GM19025 (cell line): ENCODE data around the gene GLTPD2.
A peak's percentile ranks its signal among the peaks of the same experiment; 100 is the strongest.

Source experiments
- ATAC-seq: cut with Tn5 transposase; IDR thresholded peaks from one replicate; pipeline ENCODE4 v1.9.1; 2021; ENCODE audit warnings: mild to moderate bottlenecking, low read depth, moderate library complexity; ENCODE audit not compliant: unreplicated experiment

GLTPD2 gene

DNA sequence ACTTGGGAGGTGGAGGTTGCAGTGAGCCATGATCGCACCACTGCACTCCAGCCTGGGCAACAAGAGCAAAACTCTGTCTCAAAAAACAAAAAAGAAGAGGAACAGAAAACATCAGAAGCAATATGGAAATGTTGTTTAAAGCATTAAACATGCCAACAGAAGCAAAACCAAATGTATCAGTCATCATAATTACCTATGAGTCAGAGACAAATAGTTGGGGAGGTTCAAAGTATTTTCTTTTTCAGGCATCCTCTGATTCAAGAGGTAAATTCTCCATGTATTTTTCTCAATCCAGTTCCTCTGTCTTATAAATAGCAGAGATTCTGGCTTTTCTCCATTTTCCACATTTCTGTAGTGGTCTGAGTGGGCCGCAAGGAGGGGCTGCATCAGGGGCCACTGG, 19.1 kb upstream of the GLTPD2 start:
- ATAC-seq, result no peak

DNA sequence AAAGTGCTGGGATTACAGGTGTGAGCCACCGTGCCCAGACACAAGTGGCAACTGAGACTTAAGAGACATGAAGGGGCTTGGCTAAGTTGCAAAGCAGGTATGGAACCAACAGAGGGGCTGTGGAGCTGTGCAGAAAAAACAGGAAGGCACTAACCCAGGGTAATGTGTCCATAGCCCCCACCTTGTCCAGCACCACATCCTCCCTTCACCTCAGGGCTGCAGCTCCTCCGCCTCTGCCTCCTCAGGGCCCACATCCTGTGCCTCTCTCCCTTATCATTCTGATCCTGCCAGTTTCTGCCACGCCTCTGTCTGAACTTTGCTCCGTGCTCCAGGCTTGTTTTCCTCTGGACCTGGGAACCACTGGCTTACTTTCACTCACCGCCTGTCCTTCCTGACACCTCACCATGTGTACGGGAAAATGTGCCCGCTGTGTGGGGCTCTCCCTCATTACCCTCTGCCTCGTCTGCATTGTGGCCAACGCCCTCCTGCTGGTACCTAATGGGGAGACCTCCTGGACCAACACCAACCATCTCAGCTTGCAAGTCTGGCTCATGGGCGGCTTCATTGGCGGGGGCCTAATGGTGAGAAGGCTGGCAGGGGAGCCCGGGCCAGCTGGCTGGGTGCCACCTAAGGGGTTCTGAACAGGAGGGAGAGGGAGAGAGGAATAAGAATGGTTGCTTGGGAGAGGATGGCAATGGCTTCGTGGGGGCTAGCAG, 17.1 kb upstream of the GLTPD2 start, which contains the start of gene TM4SF5:
TM4SF5 (plus strand) TSS at position 368 of the 716 bp plus-strand sequence; CDS start at position 405, 37 bp downstream.
- ATAC-seq, result no peak

DNA sequence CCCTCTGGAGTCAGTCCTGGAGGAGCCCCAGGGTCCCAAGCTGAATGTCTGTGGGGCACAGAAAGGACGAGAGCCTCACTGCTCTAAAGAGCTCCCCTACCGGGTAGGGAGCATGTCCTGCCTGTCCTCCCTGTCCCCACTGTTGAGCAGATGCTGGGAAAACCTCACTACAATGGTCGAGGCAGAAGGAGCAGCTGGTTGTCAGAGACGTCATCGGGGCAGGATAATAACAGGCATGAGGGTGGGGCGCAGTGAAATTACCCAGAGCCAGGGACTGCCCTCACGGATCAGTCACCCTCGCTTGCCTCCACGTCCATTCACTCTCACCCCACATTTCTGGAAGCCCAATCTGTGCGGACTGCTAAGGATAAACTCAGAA, 16.5 kb upstream of the GLTPD2 start:
- ATAC-seq, result no peak

DNA sequence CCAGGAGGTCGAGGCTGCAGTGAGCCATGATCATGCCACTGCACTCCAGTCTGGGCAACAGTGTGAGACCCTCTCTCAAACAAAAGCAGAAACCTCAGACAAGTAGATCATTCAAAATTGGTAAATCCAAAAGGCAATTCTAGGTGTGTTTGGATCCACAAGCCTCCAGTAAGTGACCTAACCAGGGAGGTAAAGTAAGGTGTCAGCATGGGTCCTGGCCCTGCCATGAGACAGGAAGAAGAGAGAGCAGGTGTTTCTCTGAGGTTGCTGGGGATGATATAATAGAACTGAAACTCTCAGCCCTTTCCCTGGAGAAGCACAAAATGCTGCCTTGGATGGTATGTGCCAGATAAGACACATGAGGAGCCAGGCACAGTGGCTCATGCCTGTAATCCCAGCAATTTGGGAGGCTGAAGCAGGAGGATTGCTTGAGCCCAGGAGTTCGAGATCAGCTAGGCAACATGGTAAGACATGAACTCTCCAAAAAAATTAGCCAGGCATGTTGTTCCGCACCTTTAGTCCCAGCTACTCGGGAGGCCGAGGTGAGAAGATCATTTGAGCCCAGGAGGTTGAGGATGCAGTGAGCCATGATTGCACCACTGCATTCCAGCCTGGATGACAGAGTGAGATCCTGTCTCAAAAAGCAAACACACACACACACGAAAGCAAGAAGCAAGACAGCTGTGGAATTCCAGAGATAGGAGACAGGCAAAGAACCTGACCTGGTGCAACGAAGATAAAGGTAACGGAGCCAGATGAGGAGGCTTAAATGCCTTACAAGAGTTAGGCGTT, 10.6 kb upstream of the GLTPD2 start:
- no peak for ATAC-seq

DNA sequence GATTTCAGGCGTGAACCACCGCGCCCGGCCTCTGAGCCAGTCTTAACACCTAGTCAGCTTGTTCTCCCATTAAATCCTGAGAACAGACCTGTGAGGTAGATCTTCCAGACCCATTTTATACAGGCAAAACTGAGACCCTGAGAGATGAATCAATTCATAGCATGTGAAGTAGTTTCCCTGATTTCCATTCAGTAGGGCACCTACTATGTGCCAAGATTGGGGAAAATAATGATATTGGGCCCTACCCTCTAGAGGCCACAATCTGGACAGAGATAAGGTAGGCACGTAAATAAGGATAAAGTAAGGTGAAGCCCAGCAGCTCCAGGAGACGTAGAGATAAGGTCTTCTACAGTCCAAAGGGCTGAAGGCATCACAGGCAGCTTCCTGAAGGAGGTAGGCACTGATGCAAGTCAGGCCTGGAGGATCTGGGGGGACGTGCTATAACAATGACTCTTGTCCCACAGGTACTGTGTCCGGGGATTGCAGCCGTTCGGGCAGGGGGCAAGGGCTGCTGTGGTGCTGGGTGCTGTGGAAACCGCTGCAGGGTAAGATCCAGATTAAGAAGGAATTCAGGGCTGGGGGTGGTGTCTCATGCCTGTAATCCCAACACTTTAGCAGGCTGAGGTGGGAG, 8.3 kb upstream of the GLTPD2 start:
- no peak for ATAC-seq

DNA sequence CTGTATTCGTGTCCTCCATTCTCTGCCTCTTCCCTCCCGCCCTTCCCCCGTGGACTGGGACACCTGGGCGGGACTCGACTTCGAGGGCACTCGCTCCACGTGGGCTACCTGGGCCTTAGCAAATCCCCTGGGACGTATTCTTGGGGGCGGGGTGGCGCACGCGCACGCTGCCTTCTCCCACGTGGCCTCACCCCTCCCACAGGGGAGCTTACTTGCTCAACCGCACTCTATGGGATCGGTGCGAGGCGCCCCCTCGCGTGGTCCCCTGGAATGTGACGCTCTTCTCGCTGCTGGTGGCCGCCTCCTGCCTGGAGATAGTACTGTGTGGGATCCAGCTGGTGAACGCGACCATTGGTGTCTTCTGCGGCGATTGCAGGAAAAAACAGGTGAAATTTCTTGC, 6.1 kb upstream of the GLTPD2 start:
- ATAC-seq, result no peak

DNA sequence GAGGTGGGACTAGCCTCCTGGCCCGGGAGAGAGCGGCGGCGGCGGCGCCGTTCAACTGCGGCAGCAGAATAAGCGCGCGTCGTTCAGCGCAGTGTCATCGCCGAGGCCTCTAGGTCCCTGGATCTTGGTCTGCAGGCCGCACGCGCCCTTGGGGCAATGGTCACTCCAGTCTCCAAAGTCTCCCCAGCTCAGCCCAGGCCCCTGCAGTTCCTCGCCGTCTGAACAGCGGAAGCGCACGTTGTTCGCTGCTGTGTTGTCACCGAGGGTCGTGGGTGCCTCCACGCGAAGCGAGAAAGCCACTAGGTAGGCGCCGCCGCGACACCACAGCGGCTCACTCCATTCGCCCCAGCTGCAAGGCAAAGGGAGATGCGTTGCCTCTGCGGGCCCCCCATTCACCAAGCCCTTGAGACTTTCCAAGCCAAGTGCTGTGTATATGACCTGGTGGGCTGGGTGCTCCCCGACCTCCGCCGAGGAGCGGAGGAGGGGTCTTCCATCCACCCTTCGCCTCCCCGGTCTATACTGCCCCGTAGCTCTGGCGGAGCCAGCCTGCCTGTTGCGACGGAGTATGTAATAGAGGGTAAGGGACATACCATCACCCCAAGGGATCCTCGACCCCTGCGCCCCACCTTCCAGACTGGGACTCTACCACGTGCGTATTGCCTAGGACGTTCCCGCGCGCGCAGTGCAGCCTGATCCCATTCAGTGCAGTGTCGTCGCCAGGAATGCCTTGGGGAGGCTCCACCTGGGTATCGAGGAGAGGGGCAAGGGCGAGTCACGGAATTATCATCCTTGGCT, 3.3 kb upstream of the GLTPD2 start:
- no peak for ATAC-seq

DNA sequence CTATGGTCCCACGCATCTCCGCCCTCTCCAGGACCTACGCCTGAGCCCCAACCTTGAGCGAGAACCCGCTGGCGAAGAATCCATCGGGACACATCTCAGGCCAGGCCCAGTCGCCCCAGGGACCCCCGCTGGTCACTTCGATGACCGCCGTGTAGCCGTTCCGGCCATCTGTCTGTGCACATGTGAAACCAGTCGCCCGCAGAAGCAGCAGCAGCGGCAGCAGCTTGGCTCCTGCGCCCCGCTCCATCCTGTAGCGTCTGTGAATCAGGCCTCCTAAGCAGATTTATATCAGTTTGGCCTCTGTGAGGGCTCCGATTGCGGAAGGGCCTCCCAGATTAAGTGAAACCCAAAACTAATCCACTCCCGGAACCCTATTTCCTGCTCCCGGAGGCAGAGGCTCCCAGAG, 2.7 kb upstream of the GLTPD2 start, which contains the start of gene VMO1:
VMO1 (minus strand) TSS at position 259 of the 406 bp plus-strand sequence; CDS start at position 247, 12 bp downstream.
- ATAC-seq, result no peak

DNA sequence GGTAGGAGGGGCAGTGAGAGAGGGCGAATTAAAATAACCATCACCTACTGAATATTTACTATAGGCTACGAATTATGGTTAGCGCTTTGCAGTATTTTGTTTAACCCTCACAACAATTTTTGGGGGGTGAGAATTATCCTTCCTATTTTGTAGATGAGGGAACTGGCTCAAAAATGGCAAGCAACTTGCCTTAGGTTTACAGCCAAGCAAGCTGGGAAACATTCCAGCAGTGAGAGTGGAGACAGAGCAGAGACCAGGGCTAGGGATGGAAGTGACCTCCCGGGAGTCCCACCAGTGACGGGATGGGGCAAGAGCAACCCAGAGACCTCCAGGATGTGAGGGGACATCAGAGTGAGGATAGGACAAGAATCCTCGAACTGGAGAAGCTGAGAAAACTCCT, 2.2 kb upstream of the GLTPD2 start:
- no peak for ATAC-seq

DNA sequence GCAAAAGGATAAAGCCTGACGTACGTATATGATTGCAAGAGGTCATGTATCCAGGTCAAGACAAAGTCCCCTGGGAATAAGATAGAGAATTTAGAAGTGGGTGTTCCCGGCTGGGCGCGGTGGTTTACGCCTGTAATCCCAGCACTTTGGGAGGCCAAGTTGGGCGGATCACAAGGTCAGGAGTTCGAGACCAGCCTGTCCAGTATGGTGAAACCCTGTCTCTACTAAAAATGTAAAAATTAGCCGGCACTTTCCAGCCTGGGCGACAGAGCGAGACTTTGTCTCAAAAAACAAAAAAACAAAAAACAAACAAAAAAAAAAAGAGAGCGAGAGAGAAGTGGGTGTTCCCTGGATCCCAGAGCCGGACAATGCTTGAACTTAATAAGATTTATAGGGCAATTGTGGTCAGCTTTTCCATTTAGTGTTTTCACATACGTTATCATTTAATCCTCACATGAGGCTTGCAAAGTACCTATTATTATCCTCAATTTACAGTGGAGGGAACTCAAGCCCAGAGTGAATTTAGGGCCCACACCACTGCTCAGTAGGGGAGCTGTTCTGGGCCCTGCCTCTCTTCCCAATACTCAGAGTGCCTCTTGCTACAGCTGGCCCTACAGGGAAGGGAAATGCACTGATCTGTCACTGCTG, 481 bp upstream of the GLTPD2 start:
- no peak for ATAC-seq

DNA sequence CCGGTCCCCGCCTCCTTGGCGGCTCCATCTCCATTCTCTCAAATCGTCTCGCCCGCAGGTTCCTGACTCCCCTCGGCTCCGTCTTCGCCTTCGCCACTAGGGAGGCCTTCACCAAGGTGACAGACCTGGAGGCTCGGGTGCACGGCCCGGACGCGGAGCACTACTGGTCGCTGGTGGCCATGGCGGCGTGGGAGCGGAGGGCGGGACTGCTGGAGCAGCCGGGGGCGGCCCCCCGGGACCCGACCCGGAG, 862 bp downstream of the GLTPD2 start:
- no peak for ATAC-seq

DNA sequence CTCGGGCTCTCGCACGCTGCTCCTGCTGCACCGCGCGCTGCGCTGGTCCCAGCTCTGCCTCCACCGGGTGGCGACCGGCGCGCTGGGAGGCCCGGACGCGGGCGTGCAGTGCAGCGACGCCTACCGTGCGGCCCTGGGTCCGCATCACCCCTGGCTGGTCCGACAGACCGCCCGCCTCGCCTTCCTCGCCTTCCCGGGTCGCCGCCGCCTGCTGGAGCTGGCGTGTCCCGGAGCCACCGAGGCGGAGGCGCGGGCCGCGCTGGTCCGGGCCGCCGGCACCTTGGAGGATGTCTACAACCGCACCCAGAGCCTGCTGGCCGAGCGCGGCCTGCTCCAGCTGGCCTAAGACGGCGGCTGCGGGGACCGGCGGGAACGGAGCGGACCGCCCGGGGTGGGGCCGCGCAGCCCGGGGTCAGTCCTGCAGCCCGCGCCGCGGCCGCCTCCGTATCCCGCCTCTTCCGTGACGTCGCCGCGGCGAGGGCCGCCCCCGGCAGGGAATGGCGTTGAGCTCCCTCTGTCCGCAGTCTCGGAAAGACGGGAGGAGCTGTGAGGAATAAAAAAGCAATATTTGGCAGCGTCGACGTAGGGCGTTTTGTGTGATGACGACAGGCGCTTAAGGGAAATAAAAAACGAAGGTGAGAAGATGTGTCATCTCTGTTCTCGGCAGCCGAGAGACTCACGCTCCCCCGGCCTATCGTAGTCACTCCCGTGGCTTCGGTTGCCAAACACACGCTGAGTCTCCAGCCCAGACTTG, 1.4 kb downstream of the GLTPD2 start:
- ATAC-seq, result peak; percentile 86

DNA sequence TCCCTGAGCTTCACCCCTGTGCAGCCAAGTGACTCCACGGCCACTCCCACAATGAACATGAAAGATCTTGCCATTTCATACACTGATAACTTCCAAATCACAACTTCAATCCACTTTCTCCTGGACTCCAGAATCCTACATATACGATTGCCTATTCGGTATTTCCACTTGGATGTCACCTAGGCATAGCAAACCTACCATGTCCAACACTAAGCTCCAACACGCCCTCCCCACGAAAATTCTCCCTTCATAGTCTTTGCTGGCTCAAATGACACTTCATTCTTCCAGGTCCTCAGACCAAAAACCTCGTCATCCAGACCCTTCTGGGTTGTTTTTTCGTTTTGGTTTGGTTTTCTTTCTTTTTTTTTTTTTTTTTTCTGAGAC, 1.9 kb downstream of the GLTPD2 start:
- no peak for ATAC-seq

DNA sequence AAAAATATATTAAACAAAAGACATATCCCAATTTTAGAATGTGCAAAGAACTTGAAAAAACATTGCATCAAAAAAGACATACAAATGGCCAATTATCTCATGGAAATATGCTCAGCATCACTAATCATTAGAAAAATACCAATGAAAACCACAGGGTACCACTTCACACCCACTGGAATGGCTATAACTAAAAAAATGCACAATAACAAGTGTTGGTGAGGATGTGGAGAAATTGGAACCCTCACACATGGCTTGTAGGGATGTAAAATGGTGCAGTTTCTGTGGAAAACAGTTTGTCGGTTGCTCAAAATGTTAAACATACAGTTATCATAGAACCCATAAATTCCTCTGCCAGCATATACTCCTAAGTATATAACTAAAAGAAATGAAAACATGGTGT, 6.4 kb downstream of the GLTPD2 start:
- ATAC-seq, result no peak

DNA sequence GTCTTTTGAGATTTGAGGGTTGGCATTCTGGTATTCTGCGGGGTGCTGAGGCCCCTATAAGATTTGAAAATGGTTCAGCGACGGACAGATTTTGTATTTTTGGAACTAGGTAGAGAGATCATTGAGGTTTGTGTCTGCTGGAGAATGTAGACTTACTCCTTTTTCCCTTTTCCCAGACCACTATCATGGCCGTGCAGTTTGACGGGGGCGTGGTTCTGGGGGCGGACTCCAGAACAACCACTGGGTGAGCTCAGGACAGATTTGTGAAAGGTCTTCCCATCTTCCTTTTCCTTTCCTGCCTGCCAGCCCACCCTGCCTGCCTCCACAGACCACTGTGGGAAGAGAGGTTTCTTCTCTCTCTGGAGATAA, 7.8 kb downstream of the GLTPD2 start:
- ATAC-seq, result no peak

DNA sequence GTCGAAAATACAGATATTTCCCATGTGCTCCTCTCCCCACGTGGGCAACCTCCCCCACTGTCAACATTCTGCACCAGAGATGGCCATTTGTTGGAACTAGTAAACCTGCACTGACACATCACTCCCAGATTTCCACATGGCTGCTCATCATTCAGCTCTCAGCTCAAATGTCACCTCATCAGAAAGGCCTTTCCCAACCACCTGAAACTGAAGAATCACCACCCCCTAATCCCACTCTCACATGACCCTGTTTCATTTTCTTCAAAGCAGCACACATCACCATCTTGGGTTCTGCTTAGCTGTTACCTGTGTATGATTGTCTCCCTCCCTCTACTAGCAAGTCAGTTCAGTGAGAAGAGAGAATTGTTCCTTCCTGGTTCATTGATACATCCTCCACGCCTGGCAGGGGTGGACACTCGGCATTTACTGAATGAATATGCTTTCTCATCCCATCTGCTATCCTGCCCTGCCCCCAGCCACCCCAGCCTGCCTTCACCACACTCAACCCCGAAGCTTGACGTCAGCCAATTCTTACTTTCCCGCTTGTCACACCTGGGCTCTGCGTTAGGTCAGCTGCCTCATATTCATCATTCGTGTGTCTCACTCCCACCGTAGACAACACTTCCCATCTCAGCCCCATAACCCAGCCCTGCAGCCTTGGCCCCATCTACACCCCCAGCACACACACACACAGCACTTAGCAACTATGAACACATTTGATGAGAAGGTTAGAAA, 11.9 kb downstream of the GLTPD2 start:
- no peak for ATAC-seq

DNA sequence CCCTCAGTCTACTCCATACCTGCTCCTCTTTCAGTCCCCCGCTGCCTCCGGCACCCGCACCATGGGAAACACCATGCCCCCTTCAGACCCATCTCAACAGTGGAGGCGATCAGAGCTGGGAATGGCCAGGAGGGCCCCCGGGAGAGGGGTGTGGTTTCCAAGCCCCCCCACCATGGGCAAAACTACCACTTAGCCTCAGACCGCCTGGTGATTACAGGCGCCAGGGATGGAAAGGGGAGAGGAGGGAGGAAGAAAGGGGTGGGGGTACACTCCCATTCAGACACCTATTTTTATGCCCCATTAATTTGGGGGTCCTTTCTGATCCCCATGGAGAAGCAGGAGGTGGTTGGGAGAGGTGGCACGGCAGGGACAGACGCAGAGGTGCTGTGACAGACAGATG, 13.5 kb downstream of the GLTPD2 start, which contains the start of gene C17orf114:
C17orf114 (minus strand) TSS at position 101 of the 400 bp plus-strand sequence.
- no peak for ATAC-seq

DNA sequence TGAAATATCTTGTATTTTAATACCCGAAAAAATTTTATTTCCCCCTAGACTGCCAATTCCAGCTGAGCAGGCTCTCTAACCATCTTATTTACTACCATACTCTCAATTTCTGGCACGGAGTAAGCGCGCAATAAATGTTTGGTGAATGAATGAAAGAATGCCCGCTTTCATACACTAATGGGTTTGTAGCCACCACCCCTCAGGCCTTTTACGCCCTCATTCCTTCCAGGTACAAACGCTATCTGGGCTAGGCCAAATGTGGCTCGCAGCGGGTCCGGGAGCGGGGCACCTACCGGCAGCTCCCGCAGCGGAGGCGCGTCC, 17.7 kb downstream of the GLTPD2 start:
- no peak for ATAC-seq
